GM21526 (cell line): ENCODE measurements around the gene LACTB.
A peak's percentile ranks its signal among the peaks of the same experiment; 100 is the strongest.

Experiments used
- ATAC-seq: cut with Tn5 transposase; IDR thresholded peaks from one replicate; pipeline ENCODE4 v1.9.1; 2021; ENCODE audit warnings: moderate library complexity; ENCODE audit not compliant: unreplicated experiment, low FRiP score

LACTB gene

DNA sequence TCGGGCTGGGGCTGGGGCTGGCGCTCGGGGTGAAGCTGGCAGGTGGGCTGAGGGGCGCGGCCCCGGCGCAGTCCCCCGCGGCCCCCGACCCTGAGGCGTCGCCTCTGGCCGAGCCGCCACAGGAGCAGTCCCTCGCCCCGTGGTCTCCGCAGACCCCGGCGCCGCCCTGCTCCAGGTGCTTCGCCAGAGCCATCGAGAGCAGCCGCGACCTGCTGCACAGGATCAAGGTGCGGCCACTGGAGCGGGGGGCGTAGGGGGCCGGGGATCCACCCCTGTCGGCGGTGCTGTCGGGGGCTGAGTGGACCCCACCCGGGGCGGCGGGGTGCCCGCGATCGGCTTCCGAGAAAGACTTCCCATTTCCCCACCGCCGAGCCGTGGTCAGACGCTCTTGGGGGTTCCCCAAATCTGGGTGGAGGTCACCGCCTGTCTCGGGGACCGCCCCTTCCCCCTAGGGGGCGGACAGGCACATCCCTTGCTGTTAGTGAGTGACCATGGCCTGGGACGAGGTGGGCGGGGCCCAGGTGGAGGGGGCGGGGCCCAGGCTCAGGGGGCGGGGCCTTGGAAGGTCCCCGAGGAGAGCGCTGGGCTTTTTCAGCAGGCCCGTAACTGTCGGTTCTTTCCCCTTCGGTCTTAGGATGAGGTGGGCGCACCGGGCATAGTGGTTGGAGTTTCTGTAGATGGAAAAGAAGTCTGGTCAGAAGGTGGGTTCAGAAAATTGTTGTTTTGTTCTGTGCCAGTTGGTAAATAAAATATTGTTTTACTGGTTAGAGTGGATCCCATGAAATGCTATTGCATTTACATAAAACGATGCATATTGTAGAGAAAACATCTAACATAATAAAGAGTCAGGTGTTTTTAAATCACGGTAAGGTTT is 578 bp downstream of the LACTB start:
- peak; percentile 75 for ATAC-seq

DNA sequence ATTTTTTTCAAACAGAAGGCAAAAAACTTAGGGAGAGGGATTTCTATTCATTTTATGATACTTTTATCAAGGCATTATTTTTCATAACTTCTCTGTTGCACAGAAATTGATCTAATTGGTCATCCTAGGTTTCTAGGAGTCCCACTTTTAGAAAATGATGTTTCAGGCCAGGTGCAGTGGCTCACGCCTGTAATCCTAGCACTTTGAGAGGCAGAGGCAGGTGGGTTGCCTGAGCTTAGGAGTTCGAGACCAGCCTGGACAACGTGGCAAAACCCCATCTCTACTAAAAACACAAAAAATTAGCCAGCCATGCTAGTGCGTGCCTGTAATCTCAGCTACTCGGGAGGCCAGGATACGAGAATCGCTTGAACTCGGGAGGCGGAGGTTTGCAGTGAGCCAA is 2.8 kb downstream of the LACTB start:
- no peak for ATAC-seq

DNA sequence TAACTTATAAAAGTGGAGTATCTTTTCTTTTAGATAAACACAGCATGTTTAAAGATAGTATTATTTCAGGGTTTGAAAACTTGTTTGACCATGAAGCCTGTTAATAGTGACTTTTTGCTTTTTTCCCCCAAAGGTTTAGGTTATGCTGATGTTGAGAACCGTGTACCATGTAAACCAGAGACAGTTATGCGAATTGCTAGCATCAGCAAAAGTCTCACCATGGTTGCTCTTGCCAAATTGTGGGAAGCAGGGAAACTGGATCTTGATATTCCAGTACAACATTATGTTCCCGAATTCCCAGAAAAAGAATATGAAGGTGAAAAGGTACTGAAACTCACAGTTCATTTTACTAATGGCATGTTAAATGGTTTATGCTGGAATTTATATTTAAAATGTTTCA is 5.1 kb downstream of the LACTB start:
- ATAC-seq, result no peak

DNA sequence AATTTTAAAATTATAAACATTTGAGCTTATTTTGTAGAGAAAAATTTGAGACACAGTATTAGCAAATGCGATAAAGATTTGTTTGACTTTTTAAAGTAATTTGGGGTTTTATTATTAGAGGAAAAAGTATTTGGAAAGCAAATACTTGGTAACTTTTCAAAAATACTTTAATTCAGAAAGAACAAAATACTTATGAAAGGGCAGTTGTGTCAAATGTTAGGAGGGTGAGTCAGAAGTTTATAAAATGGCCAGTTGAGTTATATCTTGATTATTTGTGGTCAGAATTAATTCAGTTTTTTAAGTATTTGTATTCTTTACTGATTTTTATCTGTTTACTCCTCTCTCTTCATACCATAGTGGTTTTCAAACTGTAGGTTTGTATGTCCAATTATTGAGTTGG is 12.1 kb downstream of the LACTB start:
- ATAC-seq, result no peak

DNA sequence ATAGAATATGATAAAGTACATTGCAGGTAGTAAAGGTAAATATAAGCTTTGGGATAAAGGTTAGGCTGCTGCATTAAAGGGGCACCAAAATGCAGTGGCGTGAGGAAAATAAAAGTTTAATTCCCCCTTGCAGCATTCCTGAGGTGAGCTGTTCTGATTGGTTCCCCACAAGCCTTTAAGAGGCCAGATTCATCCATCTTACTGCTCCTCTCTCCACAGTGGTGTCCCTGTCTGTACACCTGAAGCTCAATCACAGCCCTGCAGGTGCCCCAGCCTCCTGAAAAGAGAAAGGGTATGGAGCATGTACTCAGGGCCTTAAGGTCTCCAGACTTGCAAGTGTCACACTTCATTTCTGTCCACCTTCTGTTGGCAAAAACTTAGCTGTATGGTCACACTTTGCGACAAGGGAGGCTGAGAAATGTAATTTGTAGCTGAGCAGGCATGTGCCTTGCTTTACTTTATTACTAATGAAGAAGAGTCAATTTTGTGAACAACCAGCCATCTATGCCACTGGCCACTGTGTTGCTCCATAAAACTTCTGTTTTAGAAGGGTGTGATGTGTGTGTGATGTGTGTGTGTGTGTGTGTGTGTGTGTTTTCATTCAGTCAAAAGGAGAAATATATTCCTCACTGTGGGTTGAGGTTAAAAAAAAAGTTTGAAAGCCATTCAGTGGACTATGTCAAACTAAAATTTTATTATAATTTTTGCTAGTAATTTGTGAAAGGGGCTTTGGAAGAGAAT is 12.8 kb downstream of the LACTB start:
- ATAC-seq, result no peak

DNA sequence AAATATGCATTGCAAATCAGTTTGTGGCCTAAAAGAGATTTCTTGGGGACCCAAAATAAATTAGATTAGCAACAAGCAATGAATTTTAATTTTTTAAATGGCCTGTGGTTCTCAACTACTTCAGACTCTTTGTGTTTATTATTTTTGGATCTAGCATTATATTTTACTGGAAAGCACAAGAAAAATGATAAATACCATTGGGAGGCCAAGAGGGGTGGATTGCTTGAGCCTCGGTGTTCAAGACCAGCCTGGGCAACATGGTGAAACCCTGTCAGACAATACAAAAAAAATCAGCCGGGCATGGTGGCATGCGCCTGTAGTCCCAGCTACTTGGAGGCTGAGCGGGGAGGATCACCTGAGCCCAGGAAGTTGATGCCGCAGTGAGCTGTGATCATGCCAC is 13.6 kb downstream of the LACTB start:
- no peak for ATAC-seq

DNA sequence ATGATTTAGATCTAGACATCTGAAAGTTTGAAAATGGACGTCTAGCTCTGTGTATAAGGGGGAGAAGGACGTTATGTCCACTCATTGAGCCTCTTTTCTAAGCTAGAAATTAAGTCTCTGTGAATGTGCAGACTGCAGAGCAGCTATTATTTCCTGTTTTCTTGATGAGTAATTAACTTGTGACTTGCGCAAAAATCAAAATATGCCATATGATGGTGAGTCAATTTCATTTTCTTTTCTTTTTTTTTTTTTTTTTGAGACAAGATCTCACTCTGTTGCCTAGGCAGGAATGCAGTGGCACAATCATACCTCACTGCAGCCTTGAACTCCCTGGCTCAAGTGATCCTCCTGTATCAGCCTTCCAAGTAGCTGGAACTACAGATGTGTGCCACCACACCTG is 14.1 kb downstream of the LACTB start:
- ATAC-seq, result no peak

DNA sequence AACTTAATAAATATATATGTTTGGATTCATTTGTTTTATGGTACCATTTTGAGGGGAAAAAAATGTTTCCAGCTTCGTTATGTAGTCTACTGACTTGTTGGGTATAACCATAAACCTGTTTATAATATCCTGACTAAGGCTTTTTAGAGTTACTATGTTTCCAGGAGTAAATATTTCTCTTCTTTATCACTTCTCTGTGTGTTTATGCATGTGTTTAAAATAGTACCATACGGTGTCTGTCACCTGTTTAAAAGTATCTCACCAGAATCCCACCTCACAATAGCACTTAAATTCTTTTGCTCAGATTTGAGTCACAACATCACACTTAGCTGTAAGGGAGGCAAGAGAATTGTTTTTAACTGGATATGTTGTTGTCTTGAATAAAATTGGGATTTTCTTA is 15.1 kb downstream of the LACTB start:
- ATAC-seq, result no peak

DNA sequence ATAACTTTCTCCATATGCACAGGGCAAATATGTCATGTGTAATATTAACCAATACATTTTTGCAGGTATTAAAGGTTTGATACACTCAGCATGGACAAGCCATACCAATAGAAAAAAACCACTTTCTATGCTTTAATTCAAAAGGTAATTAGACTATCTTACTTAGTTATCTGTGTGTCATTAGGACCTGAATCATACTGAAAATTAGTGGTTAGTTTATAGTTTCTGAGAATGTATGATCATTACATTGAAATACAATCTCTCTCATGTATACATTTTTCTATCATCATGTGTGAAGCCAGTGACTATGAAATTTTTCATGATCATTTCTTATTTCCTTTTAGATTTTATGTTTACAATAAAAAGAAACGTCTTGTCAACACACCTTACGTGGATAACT is 19.3 kb downstream of the LACTB start:
- no peak for ATAC-seq

DNA sequence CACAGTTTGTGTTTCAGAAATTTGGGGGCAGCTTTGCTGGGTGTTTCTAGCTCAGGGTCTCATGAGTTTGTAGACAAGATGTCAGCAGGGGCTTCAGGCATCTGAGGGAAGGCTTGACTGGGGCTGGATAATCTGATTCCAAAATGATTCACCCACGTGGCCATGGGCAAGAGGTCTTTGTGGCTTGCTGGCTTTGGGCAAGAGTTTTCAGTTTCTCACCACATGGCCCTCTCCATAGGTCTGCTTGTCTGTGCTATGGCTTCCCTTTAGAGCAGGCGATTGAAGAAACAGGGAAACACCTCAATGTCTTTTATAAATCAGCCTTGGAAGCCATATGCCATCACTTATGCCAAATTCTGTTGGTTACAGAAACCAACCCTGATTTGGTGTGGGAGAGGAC is 23.8 kb downstream of the LACTB start:
- no peak for ATAC-seq

DNA sequence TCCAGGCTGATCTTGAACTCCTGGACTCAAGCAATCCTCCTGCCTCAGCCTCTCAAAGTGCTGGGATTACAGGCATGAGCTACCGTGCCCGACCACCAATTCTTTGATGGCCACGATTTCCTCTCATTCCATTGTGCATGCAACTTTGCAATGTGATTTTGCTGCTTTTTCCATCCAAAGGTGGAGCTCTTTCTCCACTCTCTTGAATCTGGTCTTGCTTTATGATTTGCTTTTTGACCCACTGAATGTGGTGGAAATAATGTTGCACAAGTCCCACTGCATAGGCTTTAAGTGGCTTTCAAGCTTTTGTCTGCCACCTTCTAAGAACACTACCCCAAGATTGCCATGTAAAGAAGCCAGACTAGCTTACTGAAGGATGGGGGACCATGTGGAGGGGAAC is 25.0 kb downstream of the LACTB start:
- ATAC-seq, result no peak

DNA sequence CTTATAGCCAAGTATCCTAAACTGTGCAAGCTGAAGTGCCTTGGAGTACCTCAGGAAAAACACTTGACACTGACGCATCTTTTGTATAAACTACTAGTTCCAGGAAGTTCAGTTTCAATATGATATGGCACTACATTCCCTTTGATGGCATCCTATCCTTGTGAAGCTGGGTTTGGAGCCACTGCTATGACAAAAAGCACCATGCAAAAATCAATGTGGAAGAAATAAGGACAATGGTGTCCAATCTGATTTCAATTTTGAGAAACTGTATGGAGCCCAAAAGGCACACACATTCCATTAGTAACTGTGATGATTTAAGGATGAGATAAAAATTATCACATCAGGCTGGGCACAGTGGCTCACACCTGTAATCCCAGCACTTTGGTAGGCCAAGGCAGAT is 30.0 kb downstream of the LACTB start:
- ATAC-seq, result no peak

DNA sequence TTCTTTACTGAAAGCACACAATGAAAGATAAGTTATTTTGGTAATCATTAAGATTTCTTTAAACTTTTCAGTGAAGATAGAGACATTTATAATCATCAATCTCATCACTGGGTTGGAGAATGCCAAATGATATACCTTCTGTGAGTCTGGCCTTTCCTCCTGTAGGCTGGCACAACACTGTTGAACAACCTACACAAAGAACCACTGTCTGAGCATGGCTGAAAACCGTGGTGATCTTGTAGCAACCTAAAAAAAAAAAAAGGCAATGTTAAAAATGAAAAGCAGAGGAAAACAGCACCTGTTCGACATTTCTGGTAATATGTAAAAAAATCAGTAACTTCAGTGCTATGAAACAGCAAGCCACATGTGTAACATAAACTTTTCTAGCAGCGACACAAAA is 33.8 kb downstream of the LACTB start:
- ATAC-seq, result no peak

DNA sequence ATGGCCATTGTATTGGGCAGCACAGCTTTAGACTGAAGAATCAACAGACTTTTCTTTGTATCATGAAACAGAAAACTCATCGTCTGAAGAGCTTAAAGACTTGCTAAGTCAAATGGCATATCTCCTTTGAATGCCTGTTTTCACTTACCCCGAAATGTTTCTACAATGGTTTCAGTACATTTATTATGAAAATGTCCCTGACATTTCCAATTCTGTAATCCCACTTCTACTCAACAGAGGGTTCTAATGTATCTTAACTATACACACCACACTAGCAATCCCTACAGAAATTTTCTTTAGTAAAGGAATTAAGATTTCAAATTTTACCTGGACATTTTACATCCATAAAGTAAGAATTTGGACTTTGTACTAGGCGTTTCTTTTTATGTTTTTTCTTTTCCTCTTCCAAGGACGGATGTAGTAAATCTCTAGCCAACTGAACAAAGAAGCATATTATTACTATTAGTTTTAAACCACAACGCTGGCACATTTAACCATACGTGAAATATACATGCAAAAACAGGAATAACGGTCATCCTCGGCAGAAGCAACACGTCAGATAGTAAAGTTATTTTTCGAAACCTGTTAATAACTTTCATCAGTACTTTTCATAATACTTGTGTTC is 34.5 kb downstream of the LACTB start:
- ATAC-seq, result no peak

DNA sequence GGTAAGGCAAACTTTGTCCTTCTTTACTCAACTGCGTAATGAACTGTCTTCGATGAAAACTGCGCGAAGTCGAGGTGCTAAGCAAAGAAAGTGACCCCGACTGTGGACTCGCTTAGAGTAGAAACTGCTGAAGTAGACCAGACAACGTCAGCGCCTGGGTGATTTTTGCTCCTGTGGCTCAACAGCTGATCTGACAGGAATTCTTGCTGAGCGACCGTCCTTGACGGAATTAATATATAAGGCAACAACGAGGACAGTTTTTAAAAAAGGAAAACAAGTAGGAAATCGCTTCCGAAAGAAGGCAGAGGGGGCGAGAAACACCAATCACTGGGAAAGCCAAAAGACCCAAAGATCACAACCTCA is 35.1 kb downstream of the LACTB start:
- ATAC-seq, result peak; percentile 18

DNA sequence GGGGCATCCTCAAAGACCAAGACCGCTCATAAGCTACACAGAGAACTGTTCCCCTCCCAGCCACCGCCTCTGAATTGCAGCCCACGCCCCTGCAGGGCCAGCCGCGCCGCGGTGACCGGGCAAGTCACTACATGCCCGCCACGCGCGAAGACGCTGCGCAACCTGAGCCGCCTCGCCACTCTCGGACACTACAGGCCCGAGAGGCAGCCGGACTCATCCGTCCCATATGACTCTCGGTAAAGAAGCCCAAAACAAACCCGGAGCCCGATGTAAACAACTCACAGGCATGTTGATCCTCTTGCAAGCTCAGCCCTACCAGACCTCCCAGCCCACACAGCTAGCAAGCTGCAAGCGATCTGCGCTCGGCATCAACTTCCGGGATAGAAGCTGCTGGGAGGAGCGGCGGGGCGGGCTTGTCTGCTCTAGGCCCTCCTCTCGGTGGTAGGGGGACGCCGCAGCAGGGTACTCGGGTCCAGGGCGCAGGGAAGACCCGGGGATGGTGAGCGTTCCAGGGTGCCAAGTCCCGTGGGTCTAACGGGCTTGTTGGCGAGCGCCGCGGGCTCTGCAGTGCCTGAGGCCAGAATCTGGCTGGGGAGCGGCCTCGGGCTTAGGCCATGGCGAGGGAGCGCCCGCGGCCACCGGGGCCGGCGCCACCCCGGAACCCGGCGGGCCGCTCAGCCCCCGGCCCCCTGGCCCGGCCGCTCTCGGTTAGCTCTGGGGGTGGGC is 35.6 kb downstream of the LACTB start, which contains the start of gene RPS27L:
RPS27L (minus strand) TSS at position 360 of the 726 bp plus-strand sequence; CDS start at position 288, 72 bp downstream.
- peak; percentile 82 for ATAC-seq

DNA sequence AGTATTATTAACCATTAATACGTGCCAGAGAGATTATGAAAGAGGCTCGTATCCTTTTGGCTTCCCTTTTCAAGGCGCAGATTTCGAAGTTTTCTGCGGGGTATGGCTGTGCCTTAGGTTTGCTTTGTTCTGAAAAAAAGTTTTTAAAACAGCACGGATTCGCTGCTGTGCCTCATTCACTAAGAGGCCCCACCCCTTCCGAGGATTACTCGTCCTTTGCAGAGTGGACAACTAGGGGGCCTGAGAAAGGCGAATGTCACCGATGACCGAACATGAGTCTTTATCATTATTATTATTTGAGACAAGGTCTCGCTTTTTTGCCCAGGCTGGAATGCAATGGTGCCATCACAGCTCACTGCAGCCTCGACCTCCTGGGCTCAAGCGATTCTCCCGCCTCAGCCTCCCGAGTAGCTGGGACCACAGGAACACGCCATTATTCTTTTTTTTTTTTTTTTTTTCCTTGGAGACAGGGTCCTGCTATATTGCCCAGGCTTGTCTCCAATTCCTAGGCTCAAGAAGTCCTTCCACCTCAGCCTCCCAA is 36.3 kb downstream of the LACTB start:
- peak; percentile 14 for ATAC-seq

DNA sequence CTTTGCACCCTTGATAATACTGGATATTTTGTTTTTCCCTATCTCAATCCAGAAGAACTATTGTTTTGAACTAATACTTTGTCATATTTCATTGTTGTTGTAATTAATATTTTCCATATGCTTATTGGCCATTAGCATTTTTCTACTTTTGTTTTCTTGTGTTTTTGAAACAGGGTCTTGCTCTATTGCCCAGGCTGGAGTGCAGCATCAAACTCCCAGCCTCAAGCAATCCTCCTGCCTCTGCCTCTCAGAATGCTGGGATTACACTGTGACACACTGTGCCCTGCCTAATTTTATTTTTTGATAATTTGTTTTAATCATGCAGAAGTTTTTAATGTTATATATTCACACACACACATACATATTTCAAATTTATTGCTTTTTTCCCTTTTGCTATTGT is 39.0 kb downstream of the LACTB start:
- ATAC-seq, result no peak

DNA sequence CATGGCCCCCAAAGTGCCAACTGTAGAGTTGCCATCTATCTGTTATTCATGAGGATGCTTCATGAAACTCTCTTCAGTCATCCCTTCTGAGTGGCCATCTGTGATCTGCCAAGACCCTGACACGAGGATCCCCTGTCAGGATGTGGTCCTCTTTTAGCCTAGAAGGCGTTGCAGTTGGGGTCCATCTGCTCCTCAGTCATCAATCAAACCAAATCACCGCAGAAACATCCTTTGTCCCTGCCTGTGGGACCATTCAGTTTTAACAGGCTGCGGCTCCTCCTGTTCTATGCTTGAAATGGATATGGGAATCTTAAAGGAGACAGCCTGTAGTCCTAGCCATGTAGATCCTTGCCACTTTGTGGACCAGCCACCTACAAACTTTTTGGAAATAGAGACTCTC is 41.6 kb downstream of the LACTB start:
- ATAC-seq, result no peak

DNA sequence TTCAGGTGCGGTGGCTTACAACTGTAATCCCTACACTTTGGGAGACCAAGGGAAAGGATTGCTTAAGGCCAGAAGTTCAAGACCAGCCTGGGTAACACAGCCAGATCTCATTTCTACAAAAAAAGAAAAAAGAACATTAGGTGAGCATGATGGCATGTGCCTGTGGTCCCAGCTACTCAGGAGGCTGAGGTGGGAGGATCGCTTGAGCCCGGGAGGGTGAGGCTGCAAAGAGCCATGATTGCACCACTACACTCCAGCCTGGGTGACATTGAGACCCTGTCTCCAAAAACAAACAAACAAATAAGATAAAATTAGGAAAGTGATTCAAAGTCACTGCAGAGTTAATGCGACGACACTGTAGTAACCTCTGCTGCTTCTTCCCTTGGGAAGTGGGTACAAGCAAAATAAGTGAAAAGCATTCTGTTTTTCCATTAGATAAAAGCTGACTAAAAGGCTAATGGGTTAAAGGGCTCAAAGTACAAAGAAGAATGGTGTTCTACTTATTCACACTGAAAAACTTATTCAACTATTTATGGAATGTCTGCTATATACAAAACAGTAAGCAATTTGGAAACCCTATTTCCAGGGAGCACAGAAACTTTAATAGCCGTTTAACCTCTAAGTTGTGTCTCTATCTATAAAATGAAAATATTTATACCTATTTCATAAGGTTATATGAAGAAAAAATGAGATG is 43.7 kb downstream of the LACTB start:
- no peak for ATAC-seq
